NCI-H345 (cell line): ENCODE measurements around the gene HDAC4.

Experiments
- DNase-seq: peaks from one replicate; lab custom pipeline; 2025; lab: John Stamatoyannopoulos, UW

The HDAC4 gene

GRCh38 chr2:239383759-239384156, 17.1 kb downstream of the HDAC4 start:
- DNase-seq: no peak

GRCh38 chr2:239383036-239383758, 17.6 kb downstream of the HDAC4 start:
- no peak for DNase-seq

GRCh38 chr2:239382384-239382880, 18.4 kb downstream of the HDAC4 start:
- no peak for DNase-seq

GRCh38 chr2:239381709-239382134, 19.1 kb downstream of the HDAC4 start:
- DNase-seq: no peak

- DNase-seq: no peak
Measured at GRCh38 chr2:239380831-239381708, 19.8 kb downstream of the HDAC4 start.

- no peak for DNase-seq
Measured at GRCh38 chr2:239379641-239380170, 21.1 kb downstream of the HDAC4 start.

- DNase-seq: no peak
Measured at GRCh38 chr2:239378918-239379640, 21.7 kb downstream of the HDAC4 start.

- DNase-seq: no peak
Measured at GRCh38 chr2:239378021-239378917, 22.6 kb downstream of the HDAC4 start.

GRCh38 chr2:239377591-239377990, 23.2 kb downstream of the HDAC4 start:
- DNase-seq: no peak

GRCh38 chr2:239376942-239377531, 23.8 kb downstream of the HDAC4 start:
- DNase-seq: no peak

GRCh38 chr2:239376351-239376750, 24.5 kb downstream of the HDAC4 start:
- no peak for DNase-seq

GRCh38 chr2:239375278-239376061, 25.4 kb downstream of the HDAC4 start:
- DNase-seq: no peak

- no peak for DNase-seq
Measured at GRCh38 chr2:239374896-239375277, 25.9 kb downstream of the HDAC4 start.

GRCh38 chr2:239372835-239373234, 28.0 kb downstream of the HDAC4 start:
- DNase-seq: no peak

- DNase-seq: no peak
Measured at GRCh38 chr2:239371726-239372686, 28.8 kb downstream of the HDAC4 start.

GRCh38 chr2:239370876-239371725, 29.7 kb downstream of the HDAC4 start:
- no peak for DNase-seq

GRCh38 chr2:239370403-239370802, 30.4 kb downstream of the HDAC4 start:
- DNase-seq: no peak
